Upper lobe of left lung (tissue), 6 donors: Measurements from ENCODE around the gene SAPCD2. TPM values are rescaled to one million over a fixed set of nuclear protein-coding genes. Genes with fewer than 3 reads are reported as not detected.

Experiments
- ATAC-seq, 2 donors: fragments of 200-7000 bp; cut with Tn5 transposase; one replicate each; pipeline ENCODE4 v1.9.1; 2022; ENCODE audit warnings: mild to moderate bottlenecking in 2 of 2, moderate library complexity in 2 of 2; ENCODE audit not compliant: low FRiP score in 2 of 2
- DNase-seq, 2 donors: peaks; one replicate each; pipeline ENCODE4 v3.0.0-alpha.2; 2019 to 2020
- H3K27ac ChIP-seq, 4 donors: fragments of 200-600 bp; sonication (generic); one replicate each; pipeline ENCODE4 v1.5.1; 2016 to 2019
- H3K27me3 ChIP-seq, 4 donors: fragments of 200-600 bp; sonication (generic); one replicate each; pipeline ENCODE4 v1.5.1; 2017 to 2019
- H3K36me3 ChIP-seq, 4 donors: fragments of 200-600 bp; sonication (generic); one replicate each; pipeline ENCODE4 v1.5.1; 2016 to 2019
- H3K4me1 ChIP-seq, 4 donors: fragments of 200-600 bp; sonication (generic); one replicate each; pipeline ENCODE4 v1.5.1; 2018 to 2019
- H3K4me3 ChIP-seq, 4 donors: fragments of 200-600 bp; sonication (generic); one replicate each; pipeline ENCODE4 v1.5.1; 2017 to 2019; ENCODE audit warnings: mild to moderate bottlenecking in 2 of 4, moderate library complexity in 1 of 4
- H3K9me3 ChIP-seq, 4 donors: fragments of 200-600 bp; sonication (generic); one replicate each; pipeline ENCODE4 v1.5.1; 2018 to 2019
- EP300 ChIP-seq, 4 donors: sonication (generic); formaldehyde crosslinking; IDR thresholded peaks; one replicate each; pipeline ENCODE4 v1.5.1; 2017; ENCODE audit warnings: antibody characterized with exemption in 4 of 4, control low read depth in 2 of 4
- POLR2A ChIP-seq, 4 donors: fragments of 450-650 bp; IDR thresholded peaks; one replicate each; pipeline ENCODE4 v1.5.1; 2016 to 2017; ENCODE audit warnings: antibody characterized with exemption in 4 of 4, mild to moderate bottlenecking in 2 of 4
- POLR2AphosphoS5 ChIP-seq, 2 donors: sonication (generic); formaldehyde crosslinking; IDR thresholded peaks; one replicate each; pipeline ENCODE4 v1.5.1; 2017; ENCODE audit warnings: antibody characterized with exemption in 2 of 2
- WGBS, 2 donors: methylation state at CpG; one replicate each; pipeline ENCODE4 v1.1.5; 2017 to 2018; 5-methylcytosine and 5-hydroxymethylcytosine counted together
- total RNA-seq, 6 donors: library from RNA; depleted of rRNA in 4 of 6; stranded (reverse); fragments of >200 nt in 4 of 6; gene quantifications; one replicate each; pipeline versions ENCODE4 v1.1.0 to v1.2.1, GENCODE V29; 2016 to 2021
- TF ChIP-seq, protein P1 (sequence below), 6 experiments: fragments of 450-650 bp in 4 of 6; fragments of 200-600 bp in 2 of 6; sonication (generic) in 2 of 6; IDR thresholded peaks; one replicate each; pipeline ENCODE4 v1.5.1; 2016 to 2019; ENCODE audit warnings: antibody characterized with exemption in 6 of 6
- donor health status: DM: no; HTN: no; CAD: no; lungs with moderate emphysema.
- donor health status: DM: no; HTN: yes; CAD: no; lungs with severe emphysema.

The SAPCD2 gene
- total RNA-seq, 6 donors from 2014 or later, result 0.69 to 6.8 (median 1.4) TPM

DNA sequence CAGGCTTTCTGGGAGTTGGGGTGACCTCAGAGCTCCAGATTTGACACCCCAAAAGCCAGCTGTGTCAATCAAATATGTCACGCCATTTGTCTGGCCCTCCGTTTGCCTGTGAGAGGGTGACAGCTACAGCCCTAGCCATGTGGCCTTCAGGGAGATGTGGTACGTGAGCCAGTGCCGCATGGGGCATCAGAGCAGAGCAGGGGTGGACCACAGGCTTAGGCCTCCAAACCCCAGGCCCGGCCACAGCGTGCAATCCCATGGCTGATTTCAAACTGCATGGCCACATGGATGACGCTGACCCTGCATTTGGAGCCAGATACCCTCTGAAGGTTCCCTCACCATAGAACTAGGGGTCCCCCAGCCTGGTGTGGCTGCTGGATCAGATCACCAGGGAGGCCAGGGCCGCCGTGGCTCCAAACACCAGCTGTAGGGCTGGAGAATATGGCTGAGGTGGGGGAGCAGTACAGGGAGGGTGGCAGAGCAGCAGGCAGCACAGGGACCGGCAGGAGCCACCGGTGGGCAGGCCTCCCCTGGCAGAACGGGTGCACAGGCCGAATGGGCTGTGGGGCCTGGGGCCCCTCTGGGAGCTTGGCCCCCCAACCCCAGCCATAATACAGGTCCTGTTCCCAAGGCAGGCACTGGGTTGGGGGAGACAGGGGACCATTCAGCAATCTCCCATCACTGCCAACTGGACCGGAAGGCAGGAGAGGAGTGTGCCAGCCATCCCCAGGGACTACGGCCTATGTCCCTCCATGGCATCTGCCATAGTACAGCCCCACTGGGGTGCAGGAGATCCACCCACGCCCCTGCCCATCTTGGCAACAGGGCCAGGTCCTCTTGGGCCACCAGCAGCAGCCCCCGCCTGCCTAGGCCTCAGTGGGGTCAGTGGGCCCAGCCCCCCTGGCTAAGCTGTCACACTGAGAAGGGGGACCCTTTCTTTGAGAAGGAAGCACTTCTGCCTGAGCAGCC, 1.5 kb downstream of the SAPCD2 start:
- DNase-seq (peak in 1 of 2 donors; percentile 46), ATAC-seq (no peak)
- TF ChIP-seq, protein P1, sequence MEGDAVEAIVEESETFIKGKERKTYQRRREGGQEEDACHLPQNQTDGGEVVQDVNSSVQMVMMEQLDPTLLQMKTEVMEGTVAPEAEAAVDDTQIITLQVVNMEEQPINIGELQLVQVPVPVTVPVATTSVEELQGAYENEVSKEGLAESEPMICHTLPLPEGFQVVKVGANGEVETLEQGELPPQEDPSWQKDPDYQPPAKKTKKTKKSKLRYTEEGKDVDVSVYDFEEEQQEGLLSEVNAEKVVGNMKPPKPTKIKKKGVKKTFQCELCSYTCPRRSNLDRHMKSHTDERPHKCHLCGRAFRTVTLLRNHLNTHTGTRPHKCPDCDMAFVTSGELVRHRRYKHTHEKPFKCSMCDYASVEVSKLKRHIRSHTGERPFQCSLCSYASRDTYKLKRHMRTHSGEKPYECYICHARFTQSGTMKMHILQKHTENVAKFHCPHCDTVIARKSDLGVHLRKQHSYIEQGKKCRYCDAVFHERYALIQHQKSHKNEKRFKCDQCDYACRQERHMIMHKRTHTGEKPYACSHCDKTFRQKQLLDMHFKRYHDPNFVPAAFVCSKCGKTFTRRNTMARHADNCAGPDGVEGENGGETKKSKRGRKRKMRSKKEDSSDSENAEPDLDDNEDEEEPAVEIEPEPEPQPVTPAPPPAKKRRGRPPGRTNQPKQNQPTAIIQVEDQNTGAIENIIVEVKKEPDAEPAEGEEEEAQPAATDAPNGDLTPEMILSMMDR (IDR thresholded peaks at IDR 0.05), result no peak
- TF ChIP-seq POLR2A (IDR thresholded peaks at IDR 0.05), result no peak
- TF ChIP-seq POLR2AphosphoS5 (IDR thresholded peaks at IDR 0.05), result no peak
- TF ChIP-seq EP300 (IDR thresholded peaks at IDR 0.05), result no peak
- Histone ChIP-seq H3K27ac (no peak overlapping the region), H3K4me1 (peaks cover 18 to 40% (median 24%) of the 10 kb centered on the region in 4 donors), H3K27me3 (peaks cover 0 to 10% (median 0%) of the 10 kb centered on the region in 4 donors), H3K9me3 (no peaks in the 10 kb centered on the region), H3K4me3 (peak overlapping the region in 1 of 4 donors; percentile 56), H3K36me3 (no peaks in the 10 kb centered on the region)
- 85 to 92% methylated on average over 5 to 17 of the region's 17 CpGs for WGBS, 2 donors

GRCh38 chr9:137067860-137068538, 2.4 kb downstream of the SAPCD2 start:
- Histone ChIP-seq H3K4me1 (peaks cover 19 to 34% (median 24%) of the 10 kb centered on the region in 4 donors), H3K9me3 (no peaks in the 10 kb centered on the region), H3K27ac (no peak overlapping the region), H3K4me3 (no peak overlapping the region), H3K36me3 (no peaks in the 10 kb centered on the region), H3K27me3 (peaks cover 0 to 10% (median 0%) of the 10 kb centered on the region in 4 donors)
- 58 to 59% methylated on average over 10 to 11 of the region's 12 CpGs for WGBS, 2 donors
- peak; percentile 61 to 69 for ATAC-seq
- TF ChIP-seq POLR2A (IDR thresholded peaks at IDR 0.05) (no peak), EP300 (IDR thresholded peaks at IDR 0.05) (no peak), POLR2AphosphoS5 (IDR thresholded peaks at IDR 0.05) (no peak)
- TF ChIP-seq, protein P1 (IDR thresholded peaks at IDR 0.05), result peak; percentile 80 to 88 (median 86)
- DNase-seq, result peak; percentile 71 to 83

GRCh38 chr9:137066096-137066861, 4.1 kb downstream of the SAPCD2 start:
- DNase-seq, result peak in 1 of 2 donors; percentile 80
- WGBS, 2 donors, result 94% methylated on average over 5 to 26 of the region's 26 CpGs
- no peak for TF ChIP-seq EP300 (IDR thresholded peaks at IDR 0.05)
- TF ChIP-seq, protein P1 (IDR thresholded peaks at IDR 0.05), result no peak
- TF ChIP-seq POLR2A (IDR thresholded peaks at IDR 0.05), result no peak
- TF ChIP-seq POLR2AphosphoS5 (IDR thresholded peaks at IDR 0.05), result no peak

DNA sequence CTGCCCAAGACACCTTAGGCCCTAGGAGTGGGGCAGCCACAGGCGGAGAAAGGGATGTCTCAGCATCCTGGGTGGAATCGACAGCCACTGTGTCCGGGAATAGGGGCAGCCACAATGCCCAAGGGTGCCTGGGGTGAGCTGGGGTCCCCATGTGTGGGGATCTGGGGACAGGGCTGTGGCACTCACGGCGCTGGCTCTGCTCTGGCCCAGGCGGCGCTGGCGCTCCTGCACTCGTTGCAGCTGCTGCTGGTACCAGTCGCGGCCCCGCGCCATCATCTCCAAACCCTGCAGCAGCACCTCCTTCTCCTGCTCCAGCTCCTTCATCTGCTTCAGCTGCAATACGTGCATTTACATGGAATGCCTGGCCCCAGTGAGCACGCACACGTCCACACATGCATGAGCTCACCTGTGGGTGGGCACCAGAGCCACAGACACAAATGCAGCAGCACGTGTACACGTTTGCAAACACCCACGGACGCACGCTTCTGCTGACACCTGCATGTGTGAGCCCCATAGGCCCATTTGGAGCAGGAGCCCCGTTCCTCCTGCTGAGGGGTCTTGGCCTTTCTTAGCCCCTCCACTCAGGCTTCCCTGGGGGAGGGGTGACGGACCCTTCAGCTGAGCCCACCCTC, 4.9 kb downstream of the SAPCD2 start:
- Histone ChIP-seq H3K9me3 (no peaks in the 10 kb centered on the region), H3K27me3 (peaks cover 0 to 10% (median 0%) of the 10 kb centered on the region in 4 donors), H3K27ac (no peak overlapping the region), H3K36me3 (no peaks in the 10 kb centered on the region), H3K4me3 (no peak overlapping the region), H3K4me1 (peaks cover 12 to 22% (median 16%) of the 10 kb centered on the region in 4 donors)
- TF ChIP-seq, protein P1 (IDR thresholded peaks at IDR 0.05), result no peak
- TF ChIP-seq EP300 (IDR thresholded peaks at IDR 0.05) (no peak), POLR2A (IDR thresholded peaks at IDR 0.05) (no peak), POLR2AphosphoS5 (IDR thresholded peaks at IDR 0.05) (no peak)
- peak in 1 of 2 donors; percentile 84 for DNase-seq
- WGBS, 2 donors, result 93 to 97% methylated on average over 10 to 23 of the region's 23 CpGs
- no peak for ATAC-seq

More at GRCh38 chr9:137066096-137066861, 4.1 kb downstream of the SAPCD2 start:
- Histone ChIP-seq H3K27me3 (peaks cover 0 to 10% (median 0%) of the 10 kb centered on the region in 4 donors), H3K4me1 (peaks cover 19 to 30% (median 23%) of the 10 kb centered on the region in 4 donors), H3K9me3 (no peaks in the 10 kb centered on the region), H3K36me3 (no peaks in the 10 kb centered on the region), H3K4me3 (no peak overlapping the region), H3K27ac (no peak overlapping the region)
- ATAC-seq, result no peak
